ENCODE results near the gene AGAP2.

DNA sequence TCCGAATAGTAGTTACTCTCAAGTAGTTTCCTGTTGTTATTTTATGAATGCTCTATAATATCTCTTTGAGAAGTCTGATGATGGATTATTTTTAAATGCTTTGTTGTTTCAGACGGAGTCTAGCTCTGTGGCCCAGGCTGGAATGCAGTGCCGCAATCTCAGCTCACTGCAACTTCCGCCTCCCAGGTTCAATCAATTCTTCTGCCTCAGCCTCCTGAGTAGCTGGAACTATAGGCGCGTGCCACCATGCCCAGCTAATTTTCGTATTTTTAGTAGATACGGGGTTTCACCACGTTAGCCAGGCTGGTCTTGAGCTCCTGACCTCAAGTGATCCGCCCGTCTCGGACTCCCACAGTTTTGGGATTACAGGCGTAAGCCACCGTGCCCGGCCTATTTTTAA, 46.0 kb downstream of the AGAP2 start:
- TF ChIP-seq NBN (conservative IDR thresholded peaks at IDR 0.05) (no peak), KLF15 (CRISPR knock-in tag; IDR thresholded peaks at IDR 0.05; ENCODE audit: borderline replicate concordance) (no peak)
- TF ChIP-seq, protein P1, sequence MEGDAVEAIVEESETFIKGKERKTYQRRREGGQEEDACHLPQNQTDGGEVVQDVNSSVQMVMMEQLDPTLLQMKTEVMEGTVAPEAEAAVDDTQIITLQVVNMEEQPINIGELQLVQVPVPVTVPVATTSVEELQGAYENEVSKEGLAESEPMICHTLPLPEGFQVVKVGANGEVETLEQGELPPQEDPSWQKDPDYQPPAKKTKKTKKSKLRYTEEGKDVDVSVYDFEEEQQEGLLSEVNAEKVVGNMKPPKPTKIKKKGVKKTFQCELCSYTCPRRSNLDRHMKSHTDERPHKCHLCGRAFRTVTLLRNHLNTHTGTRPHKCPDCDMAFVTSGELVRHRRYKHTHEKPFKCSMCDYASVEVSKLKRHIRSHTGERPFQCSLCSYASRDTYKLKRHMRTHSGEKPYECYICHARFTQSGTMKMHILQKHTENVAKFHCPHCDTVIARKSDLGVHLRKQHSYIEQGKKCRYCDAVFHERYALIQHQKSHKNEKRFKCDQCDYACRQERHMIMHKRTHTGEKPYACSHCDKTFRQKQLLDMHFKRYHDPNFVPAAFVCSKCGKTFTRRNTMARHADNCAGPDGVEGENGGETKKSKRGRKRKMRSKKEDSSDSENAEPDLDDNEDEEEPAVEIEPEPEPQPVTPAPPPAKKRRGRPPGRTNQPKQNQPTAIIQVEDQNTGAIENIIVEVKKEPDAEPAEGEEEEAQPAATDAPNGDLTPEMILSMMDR (CRISPR knock-in tag; IDR thresholded peaks at IDR 0.05): no peak
